Effector memory CD4-positive, alpha-beta T cell (primary cell): ENCODE results near the gene DNM3.
A peak's percentile ranks its signal among the peaks of the same experiment; 100 is the strongest.

ENCODE experiments used
- DNase-seq, 3 donors: peaks; one replicate each; pipeline ENCODE4 v3.0.0-alpha.2; 2020
- H3K27ac ChIP-seq: 2 replicates; pipeline ENCODE4 v1.7.0; 2013; ENCODE audit warnings: mild to moderate bottlenecking, low read length, moderate library complexity; ENCODE audit not compliant: insufficient read depth, poor library complexity, severe bottlenecking
- H3K27me3 ChIP-seq: replicated peaks from 2 replicates; pipeline ENCODE4 v1.7.0; 2013; ENCODE audit warnings: mild to moderate bottlenecking, low read length; ENCODE audit not compliant: insufficient read depth, control insufficient read depth, poor library complexity, severe bottlenecking
- H3K36me3 ChIP-seq: 2 replicates; pipeline ENCODE4 v1.7.0; 2013; ENCODE audit warnings: mild to moderate bottlenecking, low read length, moderate library complexity; ENCODE audit not compliant: control insufficient read depth, insufficient read depth
- H3K4me1 ChIP-seq: 2 replicates; pipeline ENCODE4 v1.7.0; 2013; ENCODE audit warnings: low read length, mild to moderate bottlenecking; ENCODE audit not compliant: control insufficient read depth, insufficient read depth, poor library complexity, severe bottlenecking
- H3K4me3 ChIP-seq: 2 replicates; pipeline ENCODE4 v1.7.0; 2013; ENCODE audit warnings: low read length, low read depth, mild to moderate bottlenecking; ENCODE audit not compliant: insufficient read depth, poor library complexity, severe bottlenecking
- H3K9me3 ChIP-seq: 2 replicates; pipeline ENCODE4 v1.7.0; 2013; ENCODE audit warnings: mild to moderate bottlenecking, low read length, moderate library complexity; ENCODE audit not compliant: control insufficient read depth

Gene DNM3

GRCh38 chr1:172388490-172388889, 547.2 kb downstream of the DNM3 start:
- Histone ChIP-seq H3K9me3 (no peaks in the 10 kb centered on the region), H3K4me3 (no peak overlapping the region), H3K27me3 (no peaks in the 10 kb centered on the region), H3K4me1 (no peaks in the 10 kb centered on the region), H3K36me3 (no peaks in the 10 kb centered on the region), H3K27ac (no peak overlapping the region)
- DNase-seq, result no peak

- no peak overlapping the region for H3K4me3 ChIP-seq
- no peaks in the 10 kb centered on the region for H3K27me3 ChIP-seq
- no peak overlapping the region for H3K27ac ChIP-seq
- no peak for DNase-seq
- no peaks in the 10 kb centered on the region for H3K9me3 ChIP-seq
- peaks cover 5% of the 10 kb centered on the region for H3K4me1 ChIP-seq
- H3K36me3 ChIP-seq, result no peaks in the 10 kb centered on the region
Observed at GRCh38 chr1:172390301-172390682, 549.0 kb downstream of the DNM3 start.

GRCh38 chr1:172390683-172391551, 549.6 kb downstream of the DNM3 start:
- H3K36me3 ChIP-seq, result no peaks in the 10 kb centered on the region
- H3K27ac ChIP-seq, result no peak overlapping the region
- H3K27me3 ChIP-seq, result no peaks in the 10 kb centered on the region
- no peak for DNase-seq
- H3K4me1 ChIP-seq, result peaks cover 5% of the 10 kb centered on the region
- H3K9me3 ChIP-seq, result no peaks in the 10 kb centered on the region
- no peak overlapping the region for H3K4me3 ChIP-seq

GRCh38 chr1:172391976-172392375, 550.7 kb downstream of the DNM3 start:
- H3K4me3 ChIP-seq, result no peak overlapping the region
- no peaks in the 10 kb centered on the region for H3K36me3 ChIP-seq
- DNase-seq, result no peak
- H3K27ac ChIP-seq, result no peak overlapping the region
- H3K9me3 ChIP-seq, result no peaks in the 10 kb centered on the region
- peaks cover 5% of the 10 kb centered on the region for H3K4me1 ChIP-seq
- no peaks in the 10 kb centered on the region for H3K27me3 ChIP-seq

- Histone ChIP-seq H3K9me3 (no peaks in the 10 kb centered on the region), H3K36me3 (no peaks in the 10 kb centered on the region), H3K4me1 (peaks cover 5% of the 10 kb centered on the region), H3K4me3 (no peak overlapping the region), H3K27me3 (no peaks in the 10 kb centered on the region), H3K27ac (no peak overlapping the region)
- DNase-seq, result no peak
Observed at GRCh38 chr1:172393354-172393753, 552.1 kb downstream of the DNM3 start.

- Histone ChIP-seq H3K27me3 (no peaks in the 10 kb centered on the region), H3K4me3 (peak overlapping the region; percentile 19), H3K36me3 (no peaks in the 10 kb centered on the region), H3K4me1 (peaks cover 5% of the 10 kb centered on the region), H3K27ac (peak overlapping the region; percentile 56), H3K9me3 (no peaks in the 10 kb centered on the region)
- DNase-seq, result peak; percentile 12 to 46 (median 22)
Observed at GRCh38 chr1:172394141-172394751, 552.9 kb downstream of the DNM3 start.

- Histone ChIP-seq H3K36me3 (no peaks in the 10 kb centered on the region), H3K9me3 (no peaks in the 10 kb centered on the region), H3K4me1 (peaks cover 8% of the 10 kb centered on the region), H3K27me3 (no peaks in the 10 kb centered on the region), H3K4me3 (peak overlapping the region; percentile 19), H3K27ac (peak overlapping the region; percentile 56)
- DNase-seq, result no peak
Observed at GRCh38 chr1:172394811-172395210, 553.5 kb downstream of the DNM3 start.

- Histone ChIP-seq H3K4me1 (peaks cover 12% of the 10 kb centered on the region), H3K27ac (peak overlapping the region; percentile 28), H3K4me3 (no peak overlapping the region), H3K27me3 (no peaks in the 10 kb centered on the region), H3K9me3 (no peaks in the 10 kb centered on the region), H3K36me3 (no peaks in the 10 kb centered on the region)
- no peak for DNase-seq
Observed at GRCh38 chr1:172395576-172395975, 554.3 kb downstream of the DNM3 start.

GRCh38 chr1:172397221-172397620, 555.9 kb downstream of the DNM3 start:
- Histone ChIP-seq H3K4me1 (peaks cover 12% of the 10 kb centered on the region), H3K9me3 (no peaks in the 10 kb centered on the region), H3K27me3 (no peaks in the 10 kb centered on the region), H3K4me3 (no peak overlapping the region), H3K36me3 (no peaks in the 10 kb centered on the region), H3K27ac (no peak overlapping the region)
- DNase-seq, result no peak

GRCh38 chr1:172397633-172398032, 556.3 kb downstream of the DNM3 start:
- Histone ChIP-seq H3K36me3 (no peaks in the 10 kb centered on the region), H3K27me3 (no peaks in the 10 kb centered on the region), H3K4me1 (peaks cover 12% of the 10 kb centered on the region), H3K9me3 (no peaks in the 10 kb centered on the region), H3K27ac (no peak overlapping the region), H3K4me3 (no peak overlapping the region)
- DNase-seq, result no peak
